GM12878 (cell line): ENCODE measurements around the gene FAM118A. TPM values are rescaled to one million over a fixed set of nuclear protein-coding genes. Genes with fewer than 3 reads are reported as not detected.

Experiments
- ATAC-seq: fragments of 200-7000 bp; cut with Tn5 transposase; 3 replicates; pipeline ENCODE4 v1.9.1; 2020; ENCODE audit warnings: mild to moderate bottlenecking, moderate library complexity
- BruUV-seq: library from RNA; stranded (reverse); fragments of 400-500 nt; replicated peaks from 2 replicates; lab custom pipeline; 2021; lab: Mats Ljungman, UMichigan
- CTCF ChIA-PET: fragments of 300-600 bp; sonication (Branson Sonifier 250); formaldehyde crosslinking; extraction: SDS; loops from one replicate; lab custom pipeline; 2021; ENCODE audit warnings: inconsistent platforms; lab: Yijun Ruan, JAX
- POLR2A ChIA-PET: fragments of 350-600 bp; formaldehyde crosslinking; extraction: SDS; loops from one replicate; lab custom pipeline; 2021; ENCODE audit warnings: inconsistent platforms; lab: Charles Lee
- RAD21 ChIA-PET: fragments of 300-600 bp; sonication (Branson Sonifier 250); formaldehyde crosslinking; loops from one replicate; lab custom pipeline; 2023; ENCODE audit warnings: antibody characterized with exemption; ENCODE audit not compliant: unreplicated experiment; lab: Charles Lee
- SMC1A ChIA-PET: fragments of 300-600 bp; sonication (Branson Sonifier 250); formaldehyde crosslinking; loops from one replicate; lab custom pipeline; 2023; ENCODE audit not compliant: unreplicated experiment, uncharacterized antibody; lab: Charles Lee
- DNase-seq: peaks from one replicate; pipeline ENCODE4 v3.0.0-alpha.2; 2011; ENCODE audit warnings: low read depth, low spot score
- FAIRE-seq: peaks from 3 replicates; lab custom pipeline; 2011; peaks lifted over from hg19 to GRCh38; lab: Jason Lieb, UNC
- H2AFZ ChIP-seq: 2 replicates; pipeline ENCODE4 v1.6.0; 2011; ENCODE audit warnings: low read depth, low read length, control low read depth; ENCODE audit not compliant: control insufficient read depth
- H3K27ac ChIP-seq: 2 replicates; pipeline ENCODE4 v1.5.1; 2011; ENCODE audit warnings: control low read depth; ENCODE audit not compliant: control insufficient read depth, insufficient read depth
- H3K27me3 ChIP-seq, 2 experiments: replicated peaks in 1 of 2; 2 replicates each; pipeline versions ENCODE4 v1.6.0 to v1.6.1; 2011; ENCODE audit warnings: low read length in 1 of 2; ENCODE audit not compliant: control insufficient read depth in 2 of 2, insufficient read depth in 2 of 2
- H3K36me3 ChIP-seq, 2 experiments: 2 replicates each; pipeline ENCODE4 v1.5.1; 2011; ENCODE audit warnings: low read length in 1 of 2; ENCODE audit not compliant: control insufficient read depth in 2 of 2, insufficient read depth in 2 of 2
- H3K4me1 ChIP-seq: 2 replicates; pipeline ENCODE4 v1.6.1; 2011; ENCODE audit warnings: mild to moderate bottlenecking, low read length, moderate library complexity, mixed read lengths; ENCODE audit not compliant: control insufficient read depth, insufficient read depth
- H3K4me2 ChIP-seq: 2 replicates; pipeline ENCODE4 v1.6.0; 2011; ENCODE audit warnings: control low read depth; ENCODE audit not compliant: control insufficient read depth, insufficient read depth
- H3K4me3 ChIP-seq: fragments of 200-600 bp; sonication (generic); 2 replicates; pipeline ENCODE4 v1.5.1; 2016
- H3K79me2 ChIP-seq: 2 replicates; pipeline ENCODE4 v1.6.0; 2011; ENCODE audit warnings: low read length; ENCODE audit not compliant: control insufficient read depth, insufficient read depth
- H3K9ac ChIP-seq: 2 replicates; pipeline ENCODE4 v1.8.0; 2011; ENCODE audit warnings: low read length, control low read depth, mixed read lengths; ENCODE audit not compliant: control insufficient read depth, insufficient read depth
- H3K9me3 ChIP-seq: replicated peaks from 3 replicates; pipeline ENCODE4 v1.5.1; 2011; ENCODE audit warnings: mild to moderate bottlenecking, low read length; ENCODE audit not compliant: control insufficient read depth, insufficient read depth
- H4K20me1 ChIP-seq: 2 replicates; pipeline ENCODE4 v1.6.0; 2011; ENCODE audit not compliant: control insufficient read depth, insufficient read depth
- BACH1 ChIP-seq: fragments of 450-650 bp; IDR thresholded peaks from 2 replicates; pipeline ENCODE4 v1.6.1; 2017; ENCODE audit warnings: mild to moderate bottlenecking, borderline replicate concordance
- CHD4 ChIP-seq: fragments of 200-600 bp; sonication (generic); IDR thresholded peaks from 2 replicates; pipeline ENCODE4 v1.6.1; 2016; ENCODE audit warnings: mild to moderate bottlenecking
- JUND ChIP-seq: IDR thresholded peaks from 2 replicates; pipeline ENCODE4 v1.6.1; 2012; ENCODE audit warnings: low read depth, mild to moderate bottlenecking, low read length, improper control_type of control experiment, moderate library complexity
- LARP7 ChIP-seq: fragments of 450-650 bp; IDR thresholded peaks from 2 replicates; pipeline ENCODE4 v1.6.1; 2017; ENCODE audit warnings: mild to moderate bottlenecking
- NFYA ChIP-seq: IDR thresholded peaks from 2 replicates; pipeline ENCODE4 v1.6.1; 2011; ENCODE audit warnings: low read depth, mild to moderate bottlenecking, low read length, improper control_type of control experiment, borderline replicate concordance
- POLR2A ChIP-seq: IDR thresholded peaks from 2 replicates; pipeline ENCODE4 v1.6.1; 2011; ENCODE audit warnings: low read depth, mild to moderate bottlenecking, low read length
- WGBS: methylation state at CpG from one replicate; pipeline ENCODE4 v1.1.6; 2016; ENCODE audit warnings: low lambda C conversion rate; ENCODE audit not compliant: insufficient replicate concordance, insufficient coverage; ENCODE audit errors: missing lambda C conversion rate; 5-methylcytosine and 5-hydroxymethylcytosine counted together
- in situ Hi-C: fragments of 300-500 bp; cut with MboI; formaldehyde crosslinking; loops from 9 replicates; pipeline ENCODE4 v1.14.3; 2018; ENCODE audit warnings: mixed read lengths
- intact Hi-C: fragments of 100-400 bp; cut with micrococcal nuclease; formaldehyde crosslinking; loops from one replicate; pipeline ENCODE4 v1.14.2; 2022; ENCODE audit not compliant: unreplicated experiment
- polyA plus RNA-seq, 11 experiments: library from polyadenylated mRNA; depleted of rRNA in 4 of 11; unstranded in 6 of 11; stranded (reverse) in 5 of 11; fragments of >200 nt; fragmentation: Nextera tagmentation in 4 of 11; fragmentation: Illumina TruSeq in 1 of 11; extraction: Ambion mirVana in 4 of 11; extraction: Trizol in 1 of 11; gene quantifications; 1 replicate in 1 of 11; 2 replicates in 10 of 11; pipeline versions ENCODE4 v1.2.1 to v1.2.3, GENCODE V29; 2011 to 2016; ENCODE audit warnings: inconsistent platforms in 2 of 11, missing spikeins in 2 of 11, low read depth in 1 of 11
- total RNA-seq, 4 experiments: library from RNA; depleted of rRNA in 3 of 4; stranded (reverse); fragments of >200 nt in 3 of 4; fragmentation: Illumina TruSeq in 1 of 4; extraction: Trizol in 1 of 4; gene quantifications; 2 replicates each; pipeline versions ENCODE4 v1.2.1 to v1.2.3, GENCODE V29; 2013 to 2021
- TF ChIP-seq, protein P1 (sequence below): IDR thresholded peaks from 2 replicates; pipeline ENCODE4 v1.6.1; 2012; ENCODE audit warnings: mild to moderate bottlenecking, low read depth, low read length
- TF ChIP-seq, protein P2 (sequence below): IDR thresholded peaks from 2 replicates; pipeline ENCODE4 v1.6.1; 2012; ENCODE audit warnings: low read depth, low read length, improper control_type of control experiment
- TF ChIP-seq, protein P3 (sequence below): IDR thresholded peaks from 2 replicates; pipeline ENCODE4 v1.6.1; 2011; ENCODE audit warnings: low read depth, low read length, improper control_type of control experiment, borderline replicate concordance

The FAM118A gene
- total and polyA plus RNA-seq, 10 of the 15 experiments (the other 5 are each of a cell fraction or from before 2014, with no cell fraction given): 17.4 to 332 (median 56.6) TPM

DNA sequence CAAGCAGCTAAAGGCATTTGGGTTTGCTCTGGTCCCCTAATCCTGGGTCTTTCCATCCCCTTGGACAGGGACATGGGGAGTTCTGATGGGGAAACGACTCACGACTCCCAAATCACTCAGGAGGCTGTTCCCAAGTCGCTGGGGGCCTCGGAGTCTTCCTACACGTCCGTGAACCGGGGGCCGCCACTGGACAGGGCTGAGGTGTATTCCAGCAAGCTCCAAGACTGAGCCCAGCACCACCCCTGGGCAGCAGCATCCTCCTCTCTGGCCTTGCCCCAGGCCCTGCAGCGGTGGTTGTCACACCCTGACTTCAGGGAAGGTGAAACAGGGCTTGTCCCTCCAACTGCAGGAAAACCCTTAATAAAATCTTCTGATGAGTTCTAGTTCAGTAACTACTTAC is 14.2 kb upstream of the FAM118A start (continued):
- TF ChIP-seq, protein P1, sequence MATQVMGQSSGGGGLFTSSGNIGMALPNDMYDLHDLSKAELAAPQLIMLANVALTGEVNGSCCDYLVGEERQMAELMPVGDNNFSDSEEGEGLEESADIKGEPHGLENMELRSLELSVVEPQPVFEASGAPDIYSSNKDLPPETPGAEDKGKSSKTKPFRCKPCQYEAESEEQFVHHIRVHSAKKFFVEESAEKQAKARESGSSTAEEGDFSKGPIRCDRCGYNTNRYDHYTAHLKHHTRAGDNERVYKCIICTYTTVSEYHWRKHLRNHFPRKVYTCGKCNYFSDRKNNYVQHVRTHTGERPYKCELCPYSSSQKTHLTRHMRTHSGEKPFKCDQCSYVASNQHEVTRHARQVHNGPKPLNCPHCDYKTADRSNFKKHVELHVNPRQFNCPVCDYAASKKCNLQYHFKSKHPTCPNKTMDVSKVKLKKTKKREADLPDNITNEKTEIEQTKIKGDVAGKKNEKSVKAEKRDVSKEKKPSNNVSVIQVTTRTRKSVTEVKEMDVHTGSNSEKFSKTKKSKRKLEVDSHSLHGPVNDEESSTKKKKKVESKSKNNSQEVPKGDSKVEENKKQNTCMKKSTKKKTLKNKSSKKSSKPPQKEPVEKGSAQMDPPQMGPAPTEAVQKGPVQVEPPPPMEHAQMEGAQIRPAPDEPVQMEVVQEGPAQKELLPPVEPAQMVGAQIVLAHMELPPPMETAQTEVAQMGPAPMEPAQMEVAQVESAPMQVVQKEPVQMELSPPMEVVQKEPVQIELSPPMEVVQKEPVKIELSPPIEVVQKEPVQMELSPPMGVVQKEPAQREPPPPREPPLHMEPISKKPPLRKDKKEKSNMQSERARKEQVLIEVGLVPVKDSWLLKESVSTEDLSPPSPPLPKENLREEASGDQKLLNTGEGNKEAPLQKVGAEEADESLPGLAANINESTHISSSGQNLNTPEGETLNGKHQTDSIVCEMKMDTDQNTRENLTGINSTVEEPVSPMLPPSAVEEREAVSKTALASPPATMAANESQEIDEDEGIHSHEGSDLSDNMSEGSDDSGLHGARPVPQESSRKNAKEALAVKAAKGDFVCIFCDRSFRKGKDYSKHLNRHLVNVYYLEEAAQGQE: no peak

DNA sequence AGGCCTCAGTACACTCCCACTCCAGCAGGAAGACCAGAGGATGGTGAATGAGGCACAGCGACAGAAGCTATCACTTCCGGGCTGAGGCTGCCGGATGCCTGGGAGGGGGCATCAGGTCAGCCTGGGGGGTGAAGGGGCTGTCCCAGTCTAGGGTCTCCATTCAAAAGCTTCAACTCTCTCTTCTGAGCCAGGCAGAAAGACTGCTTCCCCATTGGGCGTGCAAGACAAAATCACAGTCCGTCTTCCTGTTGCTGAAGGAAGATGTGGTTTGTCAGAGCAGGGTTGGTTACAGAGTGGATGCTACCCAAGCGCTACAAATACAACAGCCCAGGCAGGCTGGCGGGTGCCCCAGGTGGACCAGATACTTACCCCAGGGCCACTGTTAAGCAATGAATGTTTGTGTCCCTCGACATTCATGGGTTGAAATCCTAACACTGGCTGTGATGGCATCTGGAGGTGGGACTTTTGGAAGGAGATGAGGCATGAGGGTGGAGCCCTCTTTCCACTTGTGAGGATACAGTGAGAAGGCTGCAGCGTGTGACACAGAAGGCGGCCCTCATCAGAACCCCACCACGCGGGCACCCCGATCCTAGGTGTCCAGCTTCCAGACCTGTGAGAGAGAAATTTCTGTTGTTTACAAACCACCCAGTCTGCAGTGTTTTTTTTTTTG is 13.0 kb upstream of the FAM118A start:
- no peak overlapping the region for H3K27ac ChIP-seq
- DNase-seq (no peak), FAIRE-seq (peak; percentile 82), ATAC-seq (peak; percentile 38)
- H3K4me3 ChIP-seq: no peak overlapping the region
- H4K20me1 ChIP-seq: no peaks in the 10 kb centered on the region; the same call in 1 of the 2 replicates
- H3K79me2 ChIP-seq: no peaks in the 10 kb centered on the region
- H3K27me3 ChIP-seq: no peaks in the 10 kb centered on the region
- intact Hi-C loops (no loop called here), in situ Hi-C loops (no loop called here)
- CTCF ChIA-PET: no interaction called here
- SMC1A ChIA-PET: interaction anchor here (0.8 kb wide), 1 partner anchor 11 kb away, joined by 3 read pairs; no protein-coding TSS in a partner anchor
- H3K9me3 ChIP-seq: no peaks in the 10 kb centered on the region
- TF ChIP-seq, protein P2, sequence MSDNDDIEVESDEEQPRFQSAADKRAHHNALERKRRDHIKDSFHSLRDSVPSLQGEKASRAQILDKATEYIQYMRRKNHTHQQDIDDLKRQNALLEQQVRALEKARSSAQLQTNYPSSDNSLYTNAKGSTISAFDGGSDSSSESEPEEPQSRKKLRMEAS: no peak
- no peak for TF ChIP-seq NFYA
- no peak for TF ChIP-seq CHD4
- TF ChIP-seq JUND: no peak
- TF ChIP-seq LARP7: no peak
- TF ChIP-seq POLR2A: 0 out of 2 replicates have a peak, but pooled peaks have one; percentile 19
- TF ChIP-seq, protein P3, sequence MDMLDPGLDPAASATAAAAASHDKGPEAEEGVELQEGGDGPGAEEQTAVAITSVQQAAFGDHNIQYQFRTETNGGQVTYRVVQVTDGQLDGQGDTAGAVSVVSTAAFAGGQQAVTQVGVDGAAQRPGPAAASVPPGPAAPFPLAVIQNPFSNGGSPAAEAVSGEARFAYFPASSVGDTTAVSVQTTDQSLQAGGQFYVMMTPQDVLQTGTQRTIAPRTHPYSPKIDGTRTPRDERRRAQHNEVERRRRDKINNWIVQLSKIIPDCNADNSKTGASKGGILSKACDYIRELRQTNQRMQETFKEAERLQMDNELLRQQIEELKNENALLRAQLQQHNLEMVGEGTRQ: no peak
- TF ChIP-seq BACH1: no peak
- RAD21 ChIA-PET: no interaction called here
- H3K4me1 ChIP-seq: peaks cover 12% of the 10 kb centered on the region
- no peak overlapping the region; the same call in 1 of the 2 replicates for H3K9ac ChIP-seq
- no peaks in the 10 kb centered on the region for H3K36me3 ChIP-seq
- WGBS: 45% methylated on average over 13 of the region's 13 CpGs
- POLR2A ChIA-PET: no interaction called here
- peak overlapping the region; percentile 85 for H2AFZ ChIP-seq
- H3K4me2 ChIP-seq: peak overlapping the region; percentile 59
- no TSS peak for BruUV-seq
